Measurements from ENCODE around the gene NIPA2.

Gene NIPA2

DNA sequence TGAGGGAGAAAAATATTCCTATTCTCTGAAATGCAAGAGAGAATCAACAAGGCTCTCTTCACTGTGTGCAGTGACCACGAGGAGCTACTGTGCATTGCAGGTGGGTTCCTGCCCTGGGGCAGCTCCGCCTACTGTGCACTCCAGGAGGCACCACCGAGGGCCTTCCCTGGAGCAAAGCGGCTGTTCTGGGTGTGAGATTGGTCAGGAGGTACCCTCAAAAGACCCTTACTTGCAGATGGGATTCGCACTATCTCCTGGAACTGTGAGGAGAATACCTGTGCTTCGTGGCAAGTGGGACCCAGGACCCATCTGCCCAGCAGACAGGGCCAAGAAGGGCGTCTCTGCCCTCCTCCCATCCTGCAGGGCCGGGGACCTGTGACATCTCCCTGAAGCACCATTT, 72.8 kb downstream of the NIPA2 start:
- no peak overlapping the region for H3K9ac ChIP-seq
- no peaks in the 10 kb centered on the region for H3K9me3 ChIP-seq (ENCODE audit: control insufficient read depth, low read length)
- no peaks in the 10 kb centered on the region for H3K36me3 ChIP-seq (ENCODE audit: control insufficient read depth, insufficient read depth, low read length)
- H3K4me1 ChIP-seq: no peaks in the 10 kb centered on the region
- H3K4me2 ChIP-seq (ENCODE audit: low read length): no peak overlapping the region
- no peak overlapping the region for H3K4me3 ChIP-seq (ENCODE audit: low read depth, low read length)
- no peaks in the 10 kb centered on the region for H3K79me2 ChIP-seq
- no peaks in the 10 kb centered on the region for H3K27me3 ChIP-seq (ENCODE audit: control insufficient read depth, insufficient read depth, low read length)
- no peak for TF ChIP-seq CTCF (IDR thresholded peaks at IDR 0.05)
- no peak overlapping the region for H2AFZ ChIP-seq
- no peak overlapping the region for H3K27ac ChIP-seq

- no peaks in the 10 kb centered on the region for H3K36me3 ChIP-seq (ENCODE audit: control insufficient read depth, insufficient read depth, low read length)
- H3K9me3 ChIP-seq (ENCODE audit: control insufficient read depth, low read length): no peaks in the 10 kb centered on the region
- no peaks in the 10 kb centered on the region for H3K4me1 ChIP-seq
- no peak overlapping the region for H3K27ac ChIP-seq
- H3K79me2 ChIP-seq: no peaks in the 10 kb centered on the region
- H3K9ac ChIP-seq: no peak overlapping the region
- H3K4me3 ChIP-seq (ENCODE audit: low read depth, low read length): no peak overlapping the region
- no peaks in the 10 kb centered on the region for H3K27me3 ChIP-seq (ENCODE audit: control insufficient read depth, insufficient read depth, low read length)
- H2AFZ ChIP-seq: no peak overlapping the region
- TF ChIP-seq CTCF (IDR thresholded peaks at IDR 0.05): no peak
- no peak overlapping the region for H3K4me2 ChIP-seq (ENCODE audit: low read length)
These were observed 73.8 kb downstream of the NIPA2 start for GRCh38 chr15:22912256-22912655.

GRCh38 chr15:22913646-22914380, 75.3 kb downstream of the NIPA2 start:
- Histone ChIP-seq H3K9ac (no peak overlapping the region), H3K27ac (no peak overlapping the region), H3K4me3 (ENCODE audit: low read depth, low read length) (no peak overlapping the region), H3K36me3 (ENCODE audit: control insufficient read depth, insufficient read depth, low read length) (no peaks in the 10 kb centered on the region), H3K4me2 (ENCODE audit: low read length) (no peak overlapping the region), H3K27me3 (ENCODE audit: control insufficient read depth, insufficient read depth, low read length) (no peaks in the 10 kb centered on the region), H3K4me1 (no peaks in the 10 kb centered on the region), H3K79me2 (no peaks in the 10 kb centered on the region), H2AFZ (no peak overlapping the region), H3K9me3 (ENCODE audit: control insufficient read depth, low read length) (no peaks in the 10 kb centered on the region)
- TF ChIP-seq CTCF (IDR thresholded peaks at IDR 0.05): no peak

DNA sequence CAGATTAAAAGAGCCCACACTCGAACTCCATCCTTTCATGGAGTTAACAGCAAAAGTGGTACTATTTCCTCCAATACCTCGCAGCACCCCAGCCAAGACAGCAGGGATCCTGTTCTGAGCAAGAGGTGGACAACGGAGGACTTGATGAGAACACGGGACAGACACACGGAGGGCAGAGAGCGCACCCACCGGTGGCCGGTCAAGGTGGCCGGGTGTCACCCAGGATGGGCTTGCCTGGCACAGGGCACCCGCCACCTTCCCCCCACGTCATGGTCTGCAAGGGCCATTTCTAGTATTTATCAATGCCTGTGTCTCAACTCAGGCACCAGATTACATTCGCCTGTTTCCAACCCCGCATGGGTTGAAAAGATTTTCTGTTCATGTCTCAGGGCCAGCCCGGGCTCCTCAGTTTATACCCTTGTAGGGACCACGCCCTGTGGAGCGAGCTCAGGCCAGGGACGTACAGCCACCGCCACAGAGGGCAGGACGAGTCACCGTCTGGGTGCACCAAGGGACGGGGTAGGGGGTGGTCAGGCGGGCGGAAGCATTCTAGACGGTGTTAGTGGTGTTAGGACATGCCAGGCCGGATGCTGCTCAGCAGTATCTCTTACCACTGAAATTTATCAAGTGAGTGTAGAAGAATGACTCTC, 77.5 kb downstream of the NIPA2 start:
- H3K4me2 ChIP-seq (ENCODE audit: low read length): no peak overlapping the region
- no peaks in the 10 kb centered on the region for H3K9me3 ChIP-seq (ENCODE audit: control insufficient read depth, low read length)
- no peaks in the 10 kb centered on the region for H3K4me1 ChIP-seq
- H3K27me3 ChIP-seq (ENCODE audit: control insufficient read depth, insufficient read depth, low read length): no peaks in the 10 kb centered on the region
- H3K4me3 ChIP-seq (ENCODE audit: low read depth, low read length): no peak overlapping the region
- H3K36me3 ChIP-seq (ENCODE audit: control insufficient read depth, insufficient read depth, low read length): no peaks in the 10 kb centered on the region
- no peak for TF ChIP-seq CTCF (IDR thresholded peaks at IDR 0.05)
- no peak overlapping the region for H3K9ac ChIP-seq
- H3K79me2 ChIP-seq: no peaks in the 10 kb centered on the region
- H2AFZ ChIP-seq: no peak overlapping the region
- H3K27ac ChIP-seq: no peak overlapping the region
